Spleen (tissue), 11 donors: Measurements from ENCODE around the gene TNFRSF25. TPM values are rescaled to one million over a fixed set of nuclear protein-coding genes. Genes with fewer than 3 reads are reported as not detected.

Experiments
- DNase-seq: peaks from one replicate; pipeline ENCODE4 v3.0.0-alpha.2; 2020
- H3K27ac ChIP-seq, 8 donors: fragments of 200-600 bp; sonication (generic) in 7 of 8; 1 replicate in 4 of 8; 2 replicates in 4 of 8; pipeline versions ENCODE4 v1.5.0 to v1.8.0; 2016 to 2021; ENCODE audit warnings: inconsistent platforms in 4 of 8, mild to moderate bottlenecking in 4 of 8, moderate library complexity in 1 of 8
- H3K27me3 ChIP-seq, 7 donors: fragments of 200-600 bp; sonication (generic) in 6 of 7; replicated peaks in 1 of 7; 1 replicate in 4 of 7; 2 replicates in 3 of 7; pipeline versions ENCODE4 v1.5.0 to v1.8.0; 2016 to 2021; ENCODE audit warnings: inconsistent platforms in 3 of 7, mild to moderate bottlenecking in 1 of 7
- H3K36me3 ChIP-seq, 6 donors: fragments of 200-600 bp; sonication (generic) in 5 of 6; 1 replicate in 4 of 6; 2 replicates in 2 of 6; pipeline versions ENCODE4 v1.5.0 to v1.8.0; 2016 to 2021; ENCODE audit warnings: inconsistent platforms in 2 of 6
- H3K4me1 ChIP-seq, 6 donors: fragments of 200-600 bp; sonication (generic) in 5 of 6; 1 replicate in 3 of 6; 2 replicates in 3 of 6; pipeline versions ENCODE4 v1.5.0 to v1.8.0; 2016 to 2021; ENCODE audit warnings: inconsistent platforms in 3 of 6
- H3K4me3 ChIP-seq, 8 donors: fragments of 200-600 bp; sonication (generic) in 7 of 8; 1 replicate in 4 of 8; 2 replicates in 4 of 8; pipeline versions ENCODE4 v1.5.0 to v1.8.0; 2016 to 2021; ENCODE audit warnings: inconsistent platforms in 4 of 8, mild to moderate bottlenecking in 4 of 8, moderate library complexity in 2 of 8
- H3K9me3 ChIP-seq, 8 donors: fragments of 200-600 bp; sonication (generic) in 7 of 8; 1 replicate in 4 of 8; 2 replicates in 4 of 8; pipeline versions ENCODE4 v1.5.0 to v1.8.0; 2016 to 2021; ENCODE audit warnings: inconsistent platforms in 4 of 8
- CTCF ChIP-seq, 11 experiments: fragments of 200-600 bp in 7 of 11; fragments of 450-650 bp in 4 of 11; sonication (generic) in 4 of 11; IDR thresholded peaks in 8 of 11; conservative IDR thresholded peaks in 3 of 11; 1 replicate in 7 of 11; 2 replicates in 4 of 11; pipeline versions ENCODE4 v1.4.0 to v1.8.0; 2016 to 2021; ENCODE audit warnings: antibody characterized with exemption in 11 of 11, inconsistent platforms in 4 of 11, mild to moderate bottlenecking in 1 of 11
- POLR2A ChIP-seq, 3 donors: fragments of 450-650 bp; IDR thresholded peaks; one replicate each; pipeline ENCODE4 v1.5.1; 2017; ENCODE audit warnings: antibody characterized with exemption in 3 of 3, mild to moderate bottlenecking in 1 of 3
- POLR2AphosphoS5 ChIP-seq, 3 donors: sonication (generic); formaldehyde crosslinking; IDR thresholded peaks; one replicate each; pipeline ENCODE4 v1.5.1; 2017; ENCODE audit warnings: antibody characterized with exemption in 3 of 3
- WGBS, 5 donors: extraction: QIAGEN DNeasy Blood & Tissue Kit in 3 of 5; methylation state at CpG; one replicate each; pipeline versions ENCODE4 v1.1.5 to v1.1.7; 2013 to 2018; 5-methylcytosine and 5-hydroxymethylcytosine counted together
- intact Hi-C: fragments of 100-400 bp; cut with DNase I; formaldehyde crosslinking; loops from one replicate; pipeline ENCODE4 v1.15.0; 2023; ENCODE audit warnings: low total_unique reads
- polyA plus RNA-seq, 3 donors: library from polyadenylated mRNA; stranded (reverse); fragments of 200-250 nt; gene quantifications; one replicate each; pipeline ENCODE4 v1.2.1, GENCODE V29; 2013
- total RNA-seq, 7 donors: library from RNA; depleted of rRNA in 3 of 7; stranded (reverse); fragments of >200 nt in 3 of 7; fragmentation: NEBNext Ultra II Directional in 4 of 7; extraction: Animal tissue kit (Norgen Biotek cat#: 25700) in 4 of 7; gene quantifications; one replicate each; pipeline versions ENCODE4 v1.1.0 to v1.2.1, GENCODE V29; 2016 to 2021
- donor health status: healthy with polysubstance abuse.
- donor health status: DM: no; HTN: no; CAD: no; lungs with moderate emphysema.
- donor health status: DM: no; HTN: no; CAD: no.
- donor health status: Bipolar disorder and iron deficiency.
- donor health status: healthy.
- donor health status: DM: no; HTN: no; CAD: no.
- donor health status: DM: yes; HTN: yes; CAD: no.

The TNFRSF25 gene
- total and polyA plus RNA-seq, 10 donors = 30.9 to 147 (median 66.8) TPM

- Histone ChIP-seq H3K9me3 (no peaks in the 10 kb centered on the region), H3K4me1 (peaks cover 18 to 73% (median 52%) of the 10 kb centered on the region in 6 donors), H3K27ac (peak overlapping the region; percentile 46 to 86 (median 78)), H3K27me3 (peaks cover 0 to 27% (median 0%) of the 10 kb centered on the region in 7 donors), H3K4me3 (no peak overlapping the region), H3K36me3 (no peaks in the 10 kb centered on the region)
- intact Hi-C loops = no loop called here
- TF ChIP-seq POLR2AphosphoS5 (IDR thresholded peaks at IDR 0.05) (peak; percentile 86 to 91 (median 91)), POLR2A (IDR thresholded peaks at IDR 0.05) (no peak), CTCF (IDR thresholded peaks at IDR 0.05 in 8 of 11, conservative IDR thresholded peaks at IDR 0.05 in 3 of 11) (peak in 1 of 11 experiments; percentile 6)
- DNase-seq = peak; percentile 89
- 44 to 78% (median 65%) methylated on average over 12 to 31 of the region's 31 CpGs for WGBS, 5 donors
Measured at GRCh38 chr1:6502000-6502891, 36.3 kb upstream of the TNFRSF25 start.

GRCh38 chr1:6501279-6501813, 35.4 kb upstream of the TNFRSF25 start:
- no peaks in the 10 kb centered on the region for H3K36me3 ChIP-seq
- peaks cover 18 to 72% (median 58%) of the 10 kb centered on the region in 6 donors for H3K4me1 ChIP-seq
- peaks cover 0 to 36% (median 5%) of the 10 kb centered on the region in 7 donors for H3K27me3 ChIP-seq
- intact Hi-C loops = no loop called here
- peak overlapping the region; percentile 46 to 86 (median 78) for H3K27ac ChIP-seq
- DNase-seq = no peak
- WGBS, 5 donors = 62 to 76% (median 71%) methylated on average over 10 of the region's 10 CpGs
- TF ChIP-seq CTCF (IDR thresholded peaks at IDR 0.05 in 8 of 11, conservative IDR thresholded peaks at IDR 0.05 in 3 of 11) (no peak), POLR2A (IDR thresholded peaks at IDR 0.05) (no peak), POLR2AphosphoS5 (IDR thresholded peaks at IDR 0.05) (no peak)
- no peaks in the 10 kb centered on the region for H3K9me3 ChIP-seq
- no peak overlapping the region for H3K4me3 ChIP-seq

GRCh38 chr1:6500544-6501278, 34.7 kb upstream of the TNFRSF25 start:
- Histone ChIP-seq H3K9me3 (no peaks in the 10 kb centered on the region), H3K4me3 (no peak overlapping the region), H3K4me1 (peaks cover 21 to 78% (median 62%) of the 10 kb centered on the region in 6 donors), H3K36me3 (no peaks in the 10 kb centered on the region), H3K27me3 (peaks cover 0 to 42% (median 5%) of the 10 kb centered on the region in 7 donors), H3K27ac (peak overlapping the region in 6 of 8 donors; percentile 55 to 86 (median 82))
- WGBS, 5 donors = 78 to 92% (median 87%) methylated on average over 25 to 27 of the region's 27 CpGs
- DNase-seq = no peak
- intact Hi-C loops = no loop called here
- no peak for TF ChIP-seq POLR2A (IDR thresholded peaks at IDR 0.05)
- no peak for TF ChIP-seq CTCF (IDR thresholded peaks at IDR 0.05 in 8 of 11, conservative IDR thresholded peaks at IDR 0.05 in 3 of 11)
- no peak for TF ChIP-seq POLR2AphosphoS5 (IDR thresholded peaks at IDR 0.05)
